Bronchial epithelial cell (primary cell): ENCODE measurements around the gene NDUFA3. TPM values are rescaled to one million over a fixed set of nuclear protein-coding genes. Genes with fewer than 3 reads are reported as not detected.
A peak's percentile ranks its signal among the peaks of the same experiment; 100 is the strongest.

Experiments used
- DNase-seq: peaks from one replicate; pipeline ENCODE4 v3.0.0-alpha.2; 2010; ENCODE audit warnings: low read depth
- FAIRE-seq: peaks from 2 replicates; lab custom pipeline; 2011; peaks lifted over from hg19 to GRCh38; lab: Jason Lieb, UNC
- H3K27me3 ChIP-seq: 2 replicates; pipeline ENCODE4 v1.5.1; 2011; ENCODE audit warnings: low read length; ENCODE audit not compliant: control insufficient read depth, insufficient read depth
- H3K36me3 ChIP-seq: 2 replicates; pipeline ENCODE4 v1.5.1; 2011; ENCODE audit warnings: low read length; ENCODE audit not compliant: control insufficient read depth, insufficient read depth
- H3K4me3 ChIP-seq: 2 replicates; pipeline ENCODE4 v1.5.1; 2011; ENCODE audit warnings: mild to moderate bottlenecking, low read depth, low read length, control low read depth
- total RNA-seq: library from RNA; depleted of rRNA; stranded (reverse); fragments of >200 nt; gene quantifications from 2 replicates; pipeline ENCODE4 v1.2.1, GENCODE V29; 2014
- TF ChIP-seq, protein P1 (sequence below): IDR thresholded peaks from 2 replicates; pipeline ENCODE4 v1.5.1; 2011; ENCODE audit warnings: mild to moderate bottlenecking, moderate library complexity, low read length, control low read depth, inconsistent platforms; ENCODE audit not compliant: insufficient read depth, severe bottlenecking

NDUFA3 gene
- total RNA-seq, 1 donor from 2014 or later, result 6.1 TPM

GRCh38 chr19:54137699-54138488, 35.2 kb downstream of the NDUFA3 start, which contains the start of gene CNOT3:
CNOT3 (plus strand) TSS chr19:54137762; CDS start chr19:54142979, 5,217 bp downstream.
- Histone ChIP-seq H3K36me3 (peaks cover 10% of the 10 kb centered on the region), H3K4me3 (peak within 1 kb of the TSS; percentile 84), H3K27me3 (no peaks in the 10 kb centered on the region)
- no peak for FAIRE-seq
- TF ChIP-seq, protein P1, sequence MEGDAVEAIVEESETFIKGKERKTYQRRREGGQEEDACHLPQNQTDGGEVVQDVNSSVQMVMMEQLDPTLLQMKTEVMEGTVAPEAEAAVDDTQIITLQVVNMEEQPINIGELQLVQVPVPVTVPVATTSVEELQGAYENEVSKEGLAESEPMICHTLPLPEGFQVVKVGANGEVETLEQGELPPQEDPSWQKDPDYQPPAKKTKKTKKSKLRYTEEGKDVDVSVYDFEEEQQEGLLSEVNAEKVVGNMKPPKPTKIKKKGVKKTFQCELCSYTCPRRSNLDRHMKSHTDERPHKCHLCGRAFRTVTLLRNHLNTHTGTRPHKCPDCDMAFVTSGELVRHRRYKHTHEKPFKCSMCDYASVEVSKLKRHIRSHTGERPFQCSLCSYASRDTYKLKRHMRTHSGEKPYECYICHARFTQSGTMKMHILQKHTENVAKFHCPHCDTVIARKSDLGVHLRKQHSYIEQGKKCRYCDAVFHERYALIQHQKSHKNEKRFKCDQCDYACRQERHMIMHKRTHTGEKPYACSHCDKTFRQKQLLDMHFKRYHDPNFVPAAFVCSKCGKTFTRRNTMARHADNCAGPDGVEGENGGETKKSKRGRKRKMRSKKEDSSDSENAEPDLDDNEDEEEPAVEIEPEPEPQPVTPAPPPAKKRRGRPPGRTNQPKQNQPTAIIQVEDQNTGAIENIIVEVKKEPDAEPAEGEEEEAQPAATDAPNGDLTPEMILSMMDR, result peak; percentile 32
- no peak for DNase-seq

- DNase-seq, result no peak
- Histone ChIP-seq H3K36me3 (peaks cover 18% of the 10 kb centered on the region), H3K27me3 (no peaks in the 10 kb centered on the region), H3K4me3 (peak overlapping the region; percentile 84)
- TF ChIP-seq, protein P1, result no peak
- no peak for FAIRE-seq
Measured at GRCh38 chr19:54138489-54139256, 36.0 kb downstream of the NDUFA3 start.

- DNase-seq (no peak), FAIRE-seq (no peak)
- H3K36me3 ChIP-seq, result peaks cover 37% of the 10 kb centered on the region
- TF ChIP-seq, protein P1, result no peak
- no peaks in the 10 kb centered on the region for H3K27me3 ChIP-seq
- no peak overlapping the region for H3K4me3 ChIP-seq
Measured at GRCh38 chr19:54141356-54141755, 38.7 kb downstream of the NDUFA3 start.

GRCh38 chr19:54142166-54142780, 39.6 kb downstream of the NDUFA3 start:
- DNase-seq, result no peak
- TF ChIP-seq, protein P1, result no peak
- Histone ChIP-seq H3K27me3 (no peaks in the 10 kb centered on the region), H3K4me3 (no peak overlapping the region), H3K36me3 (peaks cover 45% of the 10 kb centered on the region)
- FAIRE-seq, result no peak

DNA sequence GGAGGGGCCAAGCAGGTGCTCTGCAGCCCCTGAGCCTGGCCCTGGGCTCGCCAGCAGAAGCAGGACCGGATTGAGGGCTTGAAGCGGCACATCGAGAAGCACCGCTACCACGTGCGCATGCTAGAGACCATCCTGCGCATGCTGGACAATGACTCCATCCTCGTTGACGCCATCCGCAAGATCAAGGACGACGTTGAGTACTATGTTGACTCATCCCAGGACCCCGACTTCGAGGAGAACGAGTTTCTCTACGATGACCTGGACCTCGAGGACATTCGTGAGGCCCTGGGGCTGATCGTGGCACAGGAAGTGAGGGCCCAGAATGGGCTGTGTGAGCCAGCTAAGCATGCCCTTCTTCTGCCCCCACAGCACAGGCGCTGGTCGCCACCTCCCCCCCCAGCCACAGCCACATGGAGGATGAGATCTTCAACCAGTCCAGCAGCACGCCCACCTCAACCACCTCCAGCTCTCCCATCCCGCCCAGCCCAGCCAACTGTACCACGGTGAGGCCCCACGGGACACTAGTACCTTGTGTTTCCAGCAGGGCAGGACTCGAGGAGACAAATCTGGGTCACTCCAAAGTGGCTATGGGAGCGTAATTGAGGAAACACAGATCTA, 43.0 kb downstream of the NDUFA3 start:
- no peak for FAIRE-seq
- H3K4me3 ChIP-seq, result no peak overlapping the region
- H3K36me3 ChIP-seq, result peaks cover 60% of the 10 kb centered on the region
- no peak for DNase-seq
- TF ChIP-seq, protein P1, result no peak
- no peaks in the 10 kb centered on the region for H3K27me3 ChIP-seq
